ENCODE results near the gene CASP7.

- TF ChIP-seq CTCF (conservative IDR thresholded peaks at IDR 0.05) (no peak), EZH2 (IDR thresholded peaks at IDR 0.05; ENCODE audit: low read depth) (no peak)
Measured at GRCh38 chr10:113752553-113752952, 72.8 kb downstream of the CASP7 start.
